Trophoblast cell (in vitro differentiated cells and primary cell): Measurements from ENCODE around the gene NRXN3.

ENCODE experiments used
- DNase-seq, 2 donors: peaks; one replicate each; pipeline ENCODE4 v3.0.0-alpha.2; 2016
- H2AFZ ChIP-seq: 2 replicates; pipeline ENCODE4 v1.6.1; 2013; ENCODE audit warnings: low read length, moderate library complexity, mild to moderate bottlenecking; ENCODE audit not compliant: insufficient read depth, poor library complexity
- H2AK5ac ChIP-seq: 2 replicates; pipeline ENCODE4 v1.6.1; 2013; ENCODE audit warnings: mild to moderate bottlenecking, low read length
- H2BK120ac ChIP-seq: 2 replicates; pipeline ENCODE4 v1.6.1; 2013; ENCODE audit warnings: low read length, mild to moderate bottlenecking, moderate library complexity; ENCODE audit not compliant: insufficient read depth, poor library complexity
- H2BK12ac ChIP-seq: 2 replicates; pipeline ENCODE4 v1.6.1; 2013; ENCODE audit warnings: mild to moderate bottlenecking, low read length, moderate library complexity
- H2BK5ac ChIP-seq: 2 replicates; pipeline ENCODE4 v1.6.1; 2013; ENCODE audit warnings: low read length, low read depth, moderate library complexity, mild to moderate bottlenecking; ENCODE audit not compliant: poor library complexity
- H3K14ac ChIP-seq: 2 replicates; pipeline ENCODE4 v1.6.1; 2013; ENCODE audit warnings: mild to moderate bottlenecking, low read length
- H3K18ac ChIP-seq: 2 replicates; pipeline ENCODE4 v1.6.1; 2013; ENCODE audit warnings: mild to moderate bottlenecking, low read length
- H3K23ac ChIP-seq: 2 replicates; pipeline ENCODE4 v1.6.1; 2013; ENCODE audit warnings: low read length
- H3K27ac ChIP-seq: 2 replicates; pipeline ENCODE4 v1.5.1; 2013; ENCODE audit warnings: low read depth, mild to moderate bottlenecking, inconsistent platforms, low read length, moderate library complexity
- H3K27me3 ChIP-seq: 2 replicates; pipeline ENCODE4 v1.6.1; 2013; ENCODE audit warnings: inconsistent platforms, mild to moderate bottlenecking, low read length, moderate library complexity; ENCODE audit not compliant: insufficient read depth
- H3K36me3 ChIP-seq, 2 experiments: 1 replicate in 1 of 2; 2 replicates in 1 of 2; pipeline ENCODE4 v1.6.1; 2013; ENCODE audit warnings: low read length in 2 of 2, mild to moderate bottlenecking in 2 of 2, moderate library complexity in 1 of 2; ENCODE audit not compliant: insufficient read depth in 2 of 2, control insufficient read depth in 1 of 2
- H3K4ac ChIP-seq: 2 replicates; pipeline ENCODE4 v1.6.1; 2013; ENCODE audit warnings: low read depth, mild to moderate bottlenecking, low read length, moderate library complexity
- H3K4me1 ChIP-seq, 2 experiments: 1 replicate in 1 of 2; 2 replicates in 1 of 2; pipeline ENCODE4 v1.6.1; 2013; ENCODE audit warnings: low read length in 2 of 2, mild to moderate bottlenecking in 2 of 2, moderate library complexity in 1 of 2; ENCODE audit not compliant: insufficient read depth in 2 of 2, control insufficient read depth in 1 of 2
- H3K4me2 ChIP-seq: 2 replicates; pipeline ENCODE4 v1.6.1; 2013; ENCODE audit warnings: inconsistent platforms, mild to moderate bottlenecking, low read length, moderate library complexity
- H3K4me3 ChIP-seq: 2 replicates; pipeline ENCODE4 v1.5.1; 2013; ENCODE audit warnings: mild to moderate bottlenecking, low read depth, low read length, inconsistent platforms
- H3K79me1 ChIP-seq: one replicate; pipeline ENCODE4 v1.6.1; 2013; ENCODE audit warnings: low read length
- H3K79me2 ChIP-seq: 2 replicates; pipeline ENCODE4 v1.6.1; 2013; ENCODE audit warnings: low read length, mild to moderate bottlenecking; ENCODE audit not compliant: control insufficient read depth, insufficient read depth, poor library complexity
- H3K9ac ChIP-seq: 2 replicates; pipeline ENCODE4 v1.6.1; 2013; ENCODE audit warnings: mild to moderate bottlenecking, low read length
- H3K9me3 ChIP-seq: 2 replicates; pipeline ENCODE4 v1.6.1; 2013; ENCODE audit warnings: low read depth, mild to moderate bottlenecking, control low read depth, inconsistent platforms, low read length; ENCODE audit not compliant: insufficient read depth
- H4K12ac ChIP-seq: 2 replicates; pipeline ENCODE4 v1.6.1; 2013; ENCODE audit warnings: low read depth, mild to moderate bottlenecking, low read length, moderate library complexity
- H4K8ac ChIP-seq: 2 replicates; pipeline ENCODE4 v1.6.1; 2013; ENCODE audit warnings: low read depth, mild to moderate bottlenecking, low read length, moderate library complexity
- H4K91ac ChIP-seq: one replicate; pipeline ENCODE4 v1.6.1; 2013; ENCODE audit warnings: low read depth, mild to moderate bottlenecking, low read length, moderate library complexity
- WGBS: extraction: QIAGEN DNeasy Blood & Tissue Kit; methylation state at CpG from one replicate; pipeline ENCODE4 v1.1.7; 2013; ENCODE audit warnings: missing lambda C conversion rate; ENCODE audit not compliant: insufficient read length, insufficient coverage; ENCODE audit errors: extremely low coverage; 5-methylcytosine and 5-hydroxymethylcytosine counted together

The NRXN3 gene

DNA sequence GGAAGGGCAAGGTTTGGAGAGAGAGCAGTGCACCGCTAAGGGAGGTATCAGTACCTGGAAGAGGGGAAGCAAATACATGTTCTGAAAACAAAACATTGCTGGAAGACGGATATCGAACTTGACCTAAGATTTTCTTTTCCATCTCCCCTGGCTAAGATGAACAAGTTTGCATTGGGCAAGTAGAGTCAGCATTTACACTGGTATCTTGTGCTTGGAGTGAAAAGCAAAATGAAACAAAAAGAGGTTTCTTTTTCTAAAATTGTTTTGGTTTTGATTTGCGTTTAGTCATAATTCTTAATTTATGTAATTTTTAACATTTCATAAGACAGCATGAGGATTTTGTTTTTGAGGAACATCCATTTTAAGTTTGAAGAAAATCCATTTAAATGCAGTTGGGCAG, 881.6 kb downstream of the NRXN3 start:
- H2AFZ ChIP-seq: no peak overlapping the region
- H4K8ac ChIP-seq: no peak overlapping the region
- H3K23ac ChIP-seq: no peak overlapping the region
- H3K27me3 ChIP-seq: no peaks in the 10 kb centered on the region
- H3K79me1 ChIP-seq: no peaks in the 10 kb centered on the region
- H3K4me2 ChIP-seq: no peak overlapping the region
- H3K27ac ChIP-seq: no peak overlapping the region
- no peaks in the 10 kb centered on the region for H3K9me3 ChIP-seq
- no peak for DNase-seq
- no peak overlapping the region for H3K4ac ChIP-seq
- no peak overlapping the region for H2BK120ac ChIP-seq
- H4K91ac ChIP-seq: no peak overlapping the region
- H3K14ac ChIP-seq: no peak overlapping the region
- no peak overlapping the region for H3K9ac ChIP-seq
- no peak overlapping the region for H3K4me3 ChIP-seq
- no peak overlapping the region for H4K12ac ChIP-seq
- no peaks in the 10 kb centered on the region for H3K79me2 ChIP-seq
- H3K4me1 ChIP-seq: no peaks in the 10 kb centered on the region
- H2AK5ac ChIP-seq: no peak overlapping the region
- WGBS: no CpG with 5 or more reads among the region's 4 CpGs
- H2BK5ac ChIP-seq: no peak overlapping the region
- H3K18ac ChIP-seq: no peak overlapping the region
- H2BK12ac ChIP-seq: no peak overlapping the region
- H3K36me3 ChIP-seq: no peaks in the 10 kb centered on the region

DNA sequence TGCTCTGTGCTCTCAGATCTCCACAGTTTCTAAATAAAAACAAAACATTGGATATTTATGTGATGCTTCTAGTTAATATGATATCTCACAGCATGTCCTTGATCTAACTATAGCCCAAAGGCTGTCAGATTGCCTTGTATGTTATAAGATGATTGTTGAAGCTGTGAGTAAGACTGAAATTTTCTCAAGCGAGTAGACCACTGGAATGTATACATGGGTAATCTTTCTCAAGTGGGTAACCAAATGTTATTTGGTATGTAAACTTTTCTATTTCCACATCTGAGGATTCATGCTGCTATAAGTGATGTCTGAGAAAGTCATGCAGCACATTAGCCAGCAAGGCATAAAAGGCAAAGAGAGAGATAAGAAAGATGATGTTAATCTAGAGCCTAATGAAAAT, 886.7 kb downstream of the NRXN3 start:
- Histone ChIP-seq H3K4me3 (no peak overlapping the region), H3K27ac (no peak overlapping the region), H3K23ac (no peak overlapping the region), H3K18ac (no peak overlapping the region), H3K27me3 (no peaks in the 10 kb centered on the region), H3K4ac (no peak overlapping the region), H2BK12ac (no peak overlapping the region), H4K91ac (no peak overlapping the region), H3K79me2 (no peaks in the 10 kb centered on the region), H3K9ac (no peak overlapping the region), H3K4me1 (no peaks in the 10 kb centered on the region), H2AK5ac (no peak overlapping the region), H3K79me1 (no peaks in the 10 kb centered on the region), H3K14ac (no peak overlapping the region), H4K12ac (no peak overlapping the region), H4K8ac (no peak overlapping the region), H3K9me3 (no peaks in the 10 kb centered on the region), H2BK120ac (no peak overlapping the region), H2AFZ (no peak overlapping the region), H3K36me3 (no peaks in the 10 kb centered on the region), H2BK5ac (no peak overlapping the region), H3K4me2 (no peak overlapping the region)
- no CpG with 5 or more reads among the region's 1 CpG for WGBS
- no peak for DNase-seq

DNA sequence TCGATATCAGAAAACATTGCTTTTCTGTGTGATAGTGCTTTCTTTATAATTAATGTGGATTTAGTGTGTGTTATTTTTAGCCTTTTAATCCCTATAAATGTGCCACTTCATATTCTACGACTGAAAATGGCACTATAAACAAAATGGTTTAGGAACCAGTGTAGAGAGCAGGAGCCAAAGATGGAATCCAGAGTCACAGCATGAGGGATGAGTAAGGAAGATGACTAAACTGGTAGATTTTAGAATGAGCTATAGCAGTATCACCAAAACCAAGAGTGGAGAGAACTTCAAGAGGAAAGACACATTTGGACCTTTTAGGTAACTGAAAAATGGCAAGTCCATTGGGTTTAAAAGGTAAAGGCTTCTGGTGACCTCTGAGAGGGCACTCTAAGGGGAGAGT, 887.2 kb downstream of the NRXN3 start:
- Histone ChIP-seq H3K4me1 (no peaks in the 10 kb centered on the region), H4K91ac (no peak overlapping the region), H3K4ac (no peak overlapping the region), H2AK5ac (no peak overlapping the region), H3K79me2 (no peaks in the 10 kb centered on the region), H2BK120ac (no peak overlapping the region), H3K27ac (no peak overlapping the region), H3K4me3 (no peak overlapping the region), H3K36me3 (no peaks in the 10 kb centered on the region), H3K4me2 (no peak overlapping the region), H4K8ac (no peak overlapping the region), H3K14ac (no peak overlapping the region), H3K27me3 (no peaks in the 10 kb centered on the region), H3K79me1 (no peaks in the 10 kb centered on the region), H3K9ac (no peak overlapping the region), H3K18ac (no peak overlapping the region), H3K23ac (no peak overlapping the region), H2BK5ac (no peak overlapping the region), H2AFZ (no peak overlapping the region), H3K9me3 (no peaks in the 10 kb centered on the region), H4K12ac (no peak overlapping the region), H2BK12ac (no peak overlapping the region)
- WGBS: no CpG with 5 or more reads among the region's 2 CpGs
- DNase-seq: no peak

DNA sequence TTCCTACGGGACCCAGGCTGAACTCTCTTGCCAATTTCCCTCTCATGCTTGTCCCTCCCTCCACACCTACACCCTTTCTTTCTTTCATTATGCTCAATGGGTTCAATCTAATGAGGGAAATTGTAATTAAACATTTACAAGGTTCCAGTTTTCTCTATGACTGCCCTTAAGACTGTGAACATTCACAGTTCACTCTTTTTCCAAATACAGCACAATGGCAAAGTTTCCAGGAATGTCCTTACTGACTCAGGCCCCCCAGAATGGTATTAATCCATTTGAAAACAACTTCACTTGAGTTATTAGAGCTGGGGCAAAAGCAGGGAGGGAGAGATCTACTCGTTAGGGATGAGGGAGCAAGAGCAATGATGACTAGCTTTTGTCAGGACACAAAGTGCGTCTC, 892.1 kb downstream of the NRXN3 start:
- H3K36me3 ChIP-seq: no peaks in the 10 kb centered on the region
- H2BK12ac ChIP-seq: no peak overlapping the region
- H2BK5ac ChIP-seq: no peak overlapping the region
- no peak overlapping the region for H3K4me3 ChIP-seq
- no peak overlapping the region for H4K12ac ChIP-seq
- H2AFZ ChIP-seq: no peak overlapping the region
- no peaks in the 10 kb centered on the region for H3K4me1 ChIP-seq
- no peaks in the 10 kb centered on the region for H3K79me1 ChIP-seq
- H3K4me2 ChIP-seq: no peak overlapping the region
- no peak overlapping the region for H2AK5ac ChIP-seq
- no peak overlapping the region for H2BK120ac ChIP-seq
- H3K4ac ChIP-seq: no peak overlapping the region
- H3K9ac ChIP-seq: no peak overlapping the region
- no peaks in the 10 kb centered on the region for H3K9me3 ChIP-seq
- no peak overlapping the region for H4K8ac ChIP-seq
- no peak overlapping the region for H3K14ac ChIP-seq
- no peak overlapping the region for H3K27ac ChIP-seq
- DNase-seq: no peak
- H4K91ac ChIP-seq: no peak overlapping the region
- H3K27me3 ChIP-seq: no peaks in the 10 kb centered on the region
- no peaks in the 10 kb centered on the region for H3K79me2 ChIP-seq
- WGBS: no CpG with 5 or more reads among the region's 3 CpGs
- H3K18ac ChIP-seq: no peak overlapping the region
- H3K23ac ChIP-seq: no peak overlapping the region
